Choroid plexus epithelial cell (primary cell): Measurements from ENCODE around the gene RNF175.

Experiments
- DNase-seq: peaks from one replicate; pipeline ENCODE4 v3.0.0-alpha.2; 2010; ENCODE audit warnings: low read depth
- H3K4me3 ChIP-seq: 2 replicates; pipeline ENCODE4 v1.5.1; 2011; ENCODE audit warnings: low read depth, mild to moderate bottlenecking, control low read depth, low read length, moderate library complexity
- TF ChIP-seq, protein P1 (sequence below): conservative IDR thresholded peaks from 2 replicates; pipeline ENCODE4 v1.5.1; 2011; ENCODE audit warnings: low read depth, mild to moderate bottlenecking, control low read depth, inconsistent platforms, low read length, moderate library complexity

RNF175 gene

DNA sequence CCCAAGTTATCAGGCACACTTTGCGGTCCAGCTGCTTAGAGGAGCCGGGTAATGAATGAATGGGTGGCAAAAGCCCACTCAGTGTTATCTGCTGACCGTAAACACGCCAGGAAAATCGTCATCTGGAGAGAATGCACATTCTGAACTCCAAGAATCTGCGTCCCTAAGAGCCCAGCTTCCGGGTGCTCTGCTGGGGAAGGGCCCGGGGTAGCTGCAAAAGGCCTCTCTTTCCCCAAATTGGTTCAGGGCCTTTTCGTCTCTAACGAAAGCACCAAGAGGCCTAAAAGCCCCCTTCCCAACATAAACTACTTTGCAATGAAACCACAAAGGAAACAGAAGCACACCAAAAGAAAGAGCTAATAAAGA, 30.7 kb upstream of the RNF175 start:
- DNase-seq: no peak
- TF ChIP-seq, protein P1, sequence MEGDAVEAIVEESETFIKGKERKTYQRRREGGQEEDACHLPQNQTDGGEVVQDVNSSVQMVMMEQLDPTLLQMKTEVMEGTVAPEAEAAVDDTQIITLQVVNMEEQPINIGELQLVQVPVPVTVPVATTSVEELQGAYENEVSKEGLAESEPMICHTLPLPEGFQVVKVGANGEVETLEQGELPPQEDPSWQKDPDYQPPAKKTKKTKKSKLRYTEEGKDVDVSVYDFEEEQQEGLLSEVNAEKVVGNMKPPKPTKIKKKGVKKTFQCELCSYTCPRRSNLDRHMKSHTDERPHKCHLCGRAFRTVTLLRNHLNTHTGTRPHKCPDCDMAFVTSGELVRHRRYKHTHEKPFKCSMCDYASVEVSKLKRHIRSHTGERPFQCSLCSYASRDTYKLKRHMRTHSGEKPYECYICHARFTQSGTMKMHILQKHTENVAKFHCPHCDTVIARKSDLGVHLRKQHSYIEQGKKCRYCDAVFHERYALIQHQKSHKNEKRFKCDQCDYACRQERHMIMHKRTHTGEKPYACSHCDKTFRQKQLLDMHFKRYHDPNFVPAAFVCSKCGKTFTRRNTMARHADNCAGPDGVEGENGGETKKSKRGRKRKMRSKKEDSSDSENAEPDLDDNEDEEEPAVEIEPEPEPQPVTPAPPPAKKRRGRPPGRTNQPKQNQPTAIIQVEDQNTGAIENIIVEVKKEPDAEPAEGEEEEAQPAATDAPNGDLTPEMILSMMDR: no peak
- no peak overlapping the region for H3K4me3 ChIP-seq

DNA sequence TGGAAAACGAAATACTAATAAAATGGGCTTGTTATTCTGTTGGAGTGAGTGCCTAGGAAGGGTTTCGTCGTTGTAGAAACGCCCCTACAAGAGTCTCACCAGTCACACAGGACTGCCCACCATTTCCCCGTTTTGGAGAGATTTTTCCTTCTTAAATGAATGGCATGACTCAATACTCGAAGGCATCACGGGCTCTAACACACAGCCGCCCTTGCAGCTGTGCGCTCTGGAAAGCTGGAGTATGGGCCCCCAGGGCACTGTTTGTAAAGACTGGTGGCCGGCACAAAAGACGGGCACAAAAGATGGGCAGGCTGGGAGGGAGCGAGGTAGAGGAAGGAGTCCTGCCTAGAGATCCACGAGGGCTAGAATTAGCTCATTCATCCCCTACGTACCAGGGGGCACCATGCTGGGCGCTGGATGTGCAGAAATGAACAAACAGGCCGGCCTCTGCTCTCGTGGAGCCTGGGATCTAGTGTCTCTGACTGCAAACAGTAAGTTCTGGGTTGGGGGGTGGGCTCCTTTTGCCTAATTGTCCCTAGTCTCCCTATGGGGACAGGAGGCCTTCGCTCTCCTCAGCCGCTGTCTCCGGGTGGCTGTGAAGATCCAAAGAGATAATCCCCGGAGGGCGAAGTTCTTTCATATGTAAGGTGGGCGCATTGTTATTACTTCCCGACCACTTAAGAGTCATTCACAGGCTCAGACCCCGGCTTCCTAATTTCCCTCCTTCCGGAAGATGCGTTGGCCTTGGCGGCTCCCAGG, 30.1 kb upstream of the RNF175 start:
- no peak overlapping the region for H3K4me3 ChIP-seq
- TF ChIP-seq, protein P1: no peak
- DNase-seq: no peak

DNA sequence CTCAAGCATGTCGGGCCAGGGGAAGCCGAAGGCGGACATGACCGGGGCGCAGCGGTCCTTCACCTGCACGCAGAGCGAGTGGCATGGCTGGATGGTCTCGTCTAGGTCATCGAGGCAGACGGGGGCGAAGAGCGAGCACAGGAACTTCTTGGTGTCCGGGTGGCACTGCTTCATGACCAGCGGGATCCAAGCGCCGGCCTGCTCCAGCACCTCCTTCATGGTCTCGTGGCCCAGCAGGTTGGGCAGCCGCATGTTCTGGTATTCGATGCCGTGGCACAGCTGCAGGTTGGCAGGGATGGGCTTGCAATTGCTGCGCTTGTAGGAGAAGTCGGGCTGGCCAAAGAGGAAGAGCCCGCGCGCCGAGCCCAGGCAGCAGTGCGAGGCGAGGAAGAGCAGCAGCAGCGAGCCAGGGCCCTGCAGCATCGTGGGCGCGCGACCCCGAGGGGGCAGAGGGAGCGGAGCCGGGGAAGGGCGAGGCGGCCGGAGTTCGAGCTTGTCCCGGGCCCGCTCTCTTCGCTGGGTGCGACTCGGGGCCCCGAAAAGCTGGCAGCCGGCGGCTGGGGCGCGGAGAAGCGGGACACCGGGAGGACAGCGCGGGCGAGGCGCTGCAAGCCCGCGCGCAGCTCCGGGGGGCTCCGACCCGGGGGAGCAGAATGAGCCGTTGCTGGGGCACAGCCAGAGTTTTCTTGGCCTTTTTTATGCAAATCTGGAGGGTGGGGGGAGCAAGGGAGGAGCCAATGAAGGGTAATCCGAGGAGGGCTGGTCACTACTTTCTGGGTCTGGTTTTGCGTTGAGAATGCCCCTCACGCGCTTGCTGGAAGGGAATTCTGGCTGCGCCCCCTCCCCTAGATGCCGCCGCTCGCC, 28.8 kb upstream of the RNF175 start, which contains the start of gene SFRP2:
Gene SFRP2 (minus strand): TSS at position 671 of the 864 bp plus-strand sequence. CDS start 248 bp downstream, at position 423.
- no peak for DNase-seq
- TF ChIP-seq, protein P1: no peak
- H3K4me3 ChIP-seq: no peak within 1 kb of the TSS

DNA sequence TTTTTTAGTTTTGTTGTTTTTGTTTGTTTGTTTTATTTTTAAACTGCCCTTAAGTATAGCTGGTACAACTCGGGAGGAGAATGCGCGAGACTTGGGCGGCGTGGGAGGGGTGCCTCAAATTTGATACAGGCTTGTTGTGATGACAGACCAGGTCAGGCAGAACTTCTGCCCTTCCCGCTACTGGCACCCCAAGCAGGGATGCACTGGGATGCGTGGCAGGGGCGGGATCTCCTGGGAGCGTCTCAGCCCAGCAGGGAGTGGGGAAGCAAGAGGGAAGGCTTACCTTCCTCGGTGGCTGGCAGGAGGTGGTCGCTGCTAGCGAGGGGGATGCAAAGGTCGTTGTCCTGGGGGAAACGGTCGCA, 28.2 kb upstream of the RNF175 start:
- no peak overlapping the region for H3K4me3 ChIP-seq
- DNase-seq: no peak
- TF ChIP-seq, protein P1: no peak

- TF ChIP-seq, protein P1: no peak
- no peak overlapping the region for H3K4me3 ChIP-seq
- DNase-seq: no peak
Observed at GRCh38 chr4:153787575-153787974, 27.8 kb upstream of the RNF175 start.

GRCh38 chr4:153787061-153787560, 27.3 kb upstream of the RNF175 start:
- no peak for DNase-seq
- TF ChIP-seq, protein P1: no peak
- H3K4me3 ChIP-seq: no peak overlapping the region
